ELF-1 (cell line): ENCODE data around the gene ENTHD1.

Experiments
- DNase-seq: peaks from one replicate; pipeline ENCODE4 v3.0.0-alpha.2; 2016; ENCODE audit warnings: low read depth, low spot score

Gene ENTHD1

GRCh38 chr22:39797528-39798147 lies 95.9 kb downstream of the ENTHD1 start:
- no peak for DNase-seq

GRCh38 chr22:39789788-39790187 lies 103.8 kb downstream of the ENTHD1 start:
- no peak for DNase-seq

- no peak for DNase-seq
These were observed 108.3 kb downstream of the ENTHD1 start for GRCh38 chr22:39785232-39785631.

GRCh38 chr22:39777716-39778454 lies 115.7 kb downstream of the ENTHD1 start:
- peak; percentile 9 for DNase-seq

- DNase-seq: no peak
These were observed 117.1 kb downstream of the ENTHD1 start for GRCh38 chr22:39776295-39777009.

- DNase-seq: no peak
These were observed 119.5 kb downstream of the ENTHD1 start for GRCh38 chr22:39773976-39774539.

- DNase-seq: no peak
These were observed 120.1 kb downstream of the ENTHD1 start for GRCh38 chr22:39773503-39773902.

- no peak for DNase-seq
These were observed 122.1 kb downstream of the ENTHD1 start for GRCh38 chr22:39771486-39771885.

GRCh38 chr22:39765661-39766060 lies 127.9 kb downstream of the ENTHD1 start:
- no peak for DNase-seq

- no peak for DNase-seq
These were observed 128.5 kb downstream of the ENTHD1 start for GRCh38 chr22:39765046-39765445.

GRCh38 chr22:39763276-39763675 lies 130.3 kb downstream of the ENTHD1 start:
- no peak for DNase-seq

GRCh38 chr22:39750759-39751158 lies 142.8 kb downstream of the ENTHD1 start:
- no peak for DNase-seq

GRCh38 chr22:39748877-39749276 lies 144.7 kb downstream of the ENTHD1 start:
- no peak for DNase-seq

GRCh38 chr22:39746600-39747262 lies 146.8 kb downstream of the ENTHD1 start:
- no peak for DNase-seq

- no peak for DNase-seq
These were observed 147.8 kb downstream of the ENTHD1 start for GRCh38 chr22:39745789-39746188.

GRCh38 chr22:39744353-39744752 lies 149.2 kb downstream of the ENTHD1 start:
- no peak for DNase-seq

GRCh38 chr22:39743935-39744334 lies 149.6 kb downstream of the ENTHD1 start:
- no peak for DNase-seq

GRCh38 chr22:39739338-39740027 lies 154.1 kb downstream of the ENTHD1 start:
- no peak for DNase-seq

- no peak for DNase-seq
These were observed 154.8 kb downstream of the ENTHD1 start for GRCh38 chr22:39738746-39739145.

- DNase-seq: no peak
These were observed 157.8 kb downstream of the ENTHD1 start for GRCh38 chr22:39735776-39736175.

GRCh38 chr22:39734866-39735265 lies 158.7 kb downstream of the ENTHD1 start:
- no peak for DNase-seq
